Adrenal gland (tissue), 12 donors: ENCODE results near the gene KRTAP10-10. TPM values are rescaled to one million over a fixed set of nuclear protein-coding genes. Genes with fewer than 3 reads are reported as not detected.
A peak's percentile ranks its signal among the peaks of the same experiment; 100 is the strongest.

Source experiments
- DNase-seq, 7 donors: peaks; one replicate each; pipeline ENCODE4 v3.0.0-alpha.2; 2019 to 2020
- H3K27ac ChIP-seq, 5 donors: fragments of 200-600 bp; sonication (generic) in 4 of 5; 1 replicate in 3 of 5; 2 replicates in 2 of 5; pipeline versions ENCODE4 v1.5.1 to v1.8.0; 2016 to 2020; ENCODE audit warnings: mild to moderate bottlenecking in 1 of 5
- H3K27me3 ChIP-seq: fragments of 200-600 bp; 2 replicates; pipeline ENCODE4 v1.8.0; 2021
- H3K36me3 ChIP-seq, 2 donors: fragments of 200-600 bp; replicated peaks in 1 of 2; 1 replicate in 1 of 2; 2 replicates in 1 of 2; pipeline versions ENCODE4 v1.5.1 to v1.8.0; 2018 to 2022
- H3K4me1 ChIP-seq, 2 donors: fragments of 200-600 bp; replicated peaks in 1 of 2; 1 replicate in 1 of 2; 2 replicates in 1 of 2; pipeline versions ENCODE4 v1.5.1 to v1.8.0; 2018 to 2021
- H3K4me3 ChIP-seq, 4 donors: fragments of 200-600 bp; sonication (generic) in 3 of 4; one replicate each; pipeline ENCODE4 v1.5.1; 2016 to 2018
- H3K9me3 ChIP-seq, 3 donors: fragments of 200-600 bp; sonication (generic) in 1 of 3; replicated peaks in 1 of 3; 1 replicate in 2 of 3; 2 replicates in 1 of 3; pipeline versions ENCODE4 v1.5.1 to v1.8.0; 2016 to 2021
- POLR2A ChIP-seq, 2 donors: fragments of 450-650 bp; IDR thresholded peaks; one replicate each; pipeline ENCODE4 v1.6.1; 2017; ENCODE audit warnings: antibody characterized with exemption in 2 of 2, mild to moderate bottlenecking in 2 of 2, moderate library complexity in 1 of 2
- WGBS, 4 donors: extraction: QIAGEN DNeasy Blood & Tissue Kit in 2 of 4; methylation state at CpG; one replicate each; pipeline versions ENCODE4 v1.1.5 to v1.1.7; 2013 to 2017; 5-methylcytosine and 5-hydroxymethylcytosine counted together
- intact Hi-C, 2 donors: fragments of 100-400 bp; cut with DNase I; formaldehyde crosslinking; loops; one replicate each; pipeline versions ENCODE4 v1.14.1 to v1.15.0; 2022 to 2023
- polyA plus RNA-seq, 3 donors: library from polyadenylated mRNA; stranded (reverse); fragments of 200-250 nt in 2 of 3; fragments of 350-450 nt in 1 of 3; fragmentation: Illumina TruSeq in 1 of 3; extraction: RNeasy Lipid Tissue Mini Kit (QIAGEN cat#74804) in 1 of 3; gene quantifications; one replicate each; pipeline ENCODE4 v1.2.3, GENCODE V29; 2013 to 2014
- small RNA-seq, 2 donors: library from RNA; depleted of rRNA; stranded (forward); fragments of <200 nt; gene quantifications; one replicate each; pipeline ENCODE3, GENCODE V24; 2016
- total RNA-seq, 9 donors: library from RNA; depleted of rRNA in 4 of 9; stranded (reverse); fragments of >200 nt in 4 of 9; fragments of 120-200 nt in 1 of 9; fragmentation: NEBNext Ultra II Directional in 1 of 9; extraction: Animal tissue kit (Norgen Biotek cat#: 25700) in 1 of 9; gene quantifications; one replicate each; pipeline versions ENCODE4 v1.1.0 to v1.2.4, GENCODE V29; 2013 to 2023
- TF ChIP-seq, protein P1 (sequence below), 6 experiments: fragments of 450-650 bp in 4 of 6; fragments of 200-600 bp in 2 of 6; sonication (generic) in 1 of 6; IDR thresholded peaks; 1 replicate in 5 of 6; 2 replicates in 1 of 6; pipeline versions ENCODE4 v1.5.1 to v1.8.0; 2016 to 2021; ENCODE audit warnings: antibody characterized with exemption in 6 of 6, mild to moderate bottlenecking in 2 of 6, moderate library complexity in 1 of 6
- donor health status: healthy with polysubstance abuse.
- donor health status: Bipolar disorder and iron deficiency.
- donor health status: DM: yes; HTN: yes; CAD: no.
- donor health status: DM: no; HTN: no; CAD: no.
- donor health status: DM: no; HTN: no; CAD: no.
- donor health status: DM: yes; HTN: yes; CAD: no.

The KRTAP10-10 gene
- total and polyA plus RNA-seq, 12 donors = not detected

DNA sequence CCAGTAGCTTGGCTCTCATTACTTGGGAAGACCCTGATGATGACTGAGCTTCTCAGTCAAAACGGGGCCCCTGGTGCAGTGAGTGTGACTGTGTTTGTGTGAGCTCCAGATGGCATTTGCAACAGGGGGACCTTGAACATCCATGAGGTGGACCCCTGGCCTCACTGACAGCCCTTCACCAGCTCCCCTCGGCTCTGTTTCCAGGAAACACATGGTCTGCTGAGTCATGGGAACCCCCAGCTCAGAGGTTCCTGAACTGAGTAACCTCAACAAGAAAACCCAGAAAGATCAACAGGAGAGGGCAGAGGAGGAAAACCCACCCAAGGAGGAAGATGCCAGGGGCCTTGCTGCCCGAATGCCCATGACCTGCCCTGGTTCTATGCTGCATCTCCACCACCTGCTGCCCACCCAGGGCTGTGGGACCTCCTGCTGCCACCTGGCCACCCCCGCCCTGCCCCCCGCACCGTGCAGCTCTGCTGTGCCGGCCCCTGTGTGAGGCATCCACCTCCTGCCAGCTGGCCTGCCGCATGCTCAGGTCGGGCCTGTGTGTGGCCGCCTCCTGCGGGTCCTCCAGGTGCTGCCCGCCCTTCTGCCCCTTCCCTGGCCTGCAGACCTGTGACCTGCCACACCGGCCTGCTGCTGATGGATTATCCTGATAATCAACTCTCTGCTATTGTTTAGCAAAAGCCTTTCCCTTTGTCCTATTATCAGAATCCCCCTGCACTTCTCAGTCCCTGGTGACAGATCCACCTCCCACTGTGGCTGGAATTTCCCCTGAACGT, 49.0 kb downstream of the KRTAP10-10 start:
- H3K9me3 ChIP-seq = no peaks in the 10 kb centered on the region
- no peak overlapping the region for H3K4me3 ChIP-seq
- H3K36me3 ChIP-seq = no peaks in the 10 kb centered on the region
- 26 to 56% (median 38%) methylated on average over 8 to 14 of the region's 14 CpGs for WGBS, 4 donors
- TF ChIP-seq POLR2A (IDR thresholded peaks at IDR 0.05) = no peak
- TF ChIP-seq, protein P1, sequence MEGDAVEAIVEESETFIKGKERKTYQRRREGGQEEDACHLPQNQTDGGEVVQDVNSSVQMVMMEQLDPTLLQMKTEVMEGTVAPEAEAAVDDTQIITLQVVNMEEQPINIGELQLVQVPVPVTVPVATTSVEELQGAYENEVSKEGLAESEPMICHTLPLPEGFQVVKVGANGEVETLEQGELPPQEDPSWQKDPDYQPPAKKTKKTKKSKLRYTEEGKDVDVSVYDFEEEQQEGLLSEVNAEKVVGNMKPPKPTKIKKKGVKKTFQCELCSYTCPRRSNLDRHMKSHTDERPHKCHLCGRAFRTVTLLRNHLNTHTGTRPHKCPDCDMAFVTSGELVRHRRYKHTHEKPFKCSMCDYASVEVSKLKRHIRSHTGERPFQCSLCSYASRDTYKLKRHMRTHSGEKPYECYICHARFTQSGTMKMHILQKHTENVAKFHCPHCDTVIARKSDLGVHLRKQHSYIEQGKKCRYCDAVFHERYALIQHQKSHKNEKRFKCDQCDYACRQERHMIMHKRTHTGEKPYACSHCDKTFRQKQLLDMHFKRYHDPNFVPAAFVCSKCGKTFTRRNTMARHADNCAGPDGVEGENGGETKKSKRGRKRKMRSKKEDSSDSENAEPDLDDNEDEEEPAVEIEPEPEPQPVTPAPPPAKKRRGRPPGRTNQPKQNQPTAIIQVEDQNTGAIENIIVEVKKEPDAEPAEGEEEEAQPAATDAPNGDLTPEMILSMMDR (IDR thresholded peaks at IDR 0.05) = no peak
- no peaks in the 10 kb centered on the region for H3K27me3 ChIP-seq
- no peak for DNase-seq
- intact Hi-C loops = no loop called here
- H3K4me1 ChIP-seq = no peaks in the 10 kb centered on the region
- no peak overlapping the region for H3K27ac ChIP-seq

DNA sequence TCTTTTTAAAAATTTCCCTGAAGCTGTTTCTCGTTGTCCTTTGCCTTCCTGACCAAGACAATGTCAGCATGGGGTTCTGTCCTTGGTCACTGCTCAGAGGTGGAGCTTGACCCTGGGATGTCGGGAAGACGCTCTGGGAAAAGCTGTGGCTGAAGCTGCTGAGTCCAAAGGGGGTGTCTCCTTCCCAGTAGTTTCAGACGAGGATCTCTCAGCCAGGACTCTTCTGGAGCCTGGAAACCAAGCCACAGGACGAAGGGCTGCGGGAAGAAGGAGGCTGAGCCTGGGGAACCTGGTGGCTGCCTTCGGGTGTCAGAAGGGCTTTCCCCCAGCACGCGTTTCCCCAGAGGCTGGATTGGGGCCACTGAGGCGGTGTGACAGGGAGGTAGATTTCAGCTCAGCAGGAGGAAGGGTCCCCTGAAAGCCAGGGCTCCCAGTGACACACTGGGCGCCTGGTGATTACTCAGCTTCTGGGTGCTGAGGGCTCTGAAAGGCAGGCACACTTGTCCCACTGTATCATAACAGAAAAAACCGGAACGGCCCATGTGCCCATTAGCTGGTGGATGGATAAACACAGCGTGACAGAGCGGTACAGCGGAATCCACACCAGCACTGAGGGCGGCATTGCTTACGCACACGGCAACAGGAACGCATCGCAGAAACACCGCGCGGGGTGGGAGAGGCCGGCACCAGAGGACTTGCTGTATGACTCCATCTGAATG, 49.8 kb downstream of the KRTAP10-10 start:
- 65 to 70% (median 68%) methylated on average over 21 to 25 of the region's 25 CpGs for WGBS, 4 donors
- Histone ChIP-seq H3K27ac (no peak overlapping the region), H3K4me1 (no peaks in the 10 kb centered on the region), H3K9me3 (no peaks in the 10 kb centered on the region), H3K36me3 (no peaks in the 10 kb centered on the region), H3K4me3 (no peak overlapping the region), H3K27me3 (no peaks in the 10 kb centered on the region)
- TF ChIP-seq POLR2A (IDR thresholded peaks at IDR 0.05) = no peak
- TF ChIP-seq, protein P1 (IDR thresholded peaks at IDR 0.05) = no peak
- DNase-seq = peak in 1 of 7 donors; percentile 9
- intact Hi-C loops = no loop called here

DNA sequence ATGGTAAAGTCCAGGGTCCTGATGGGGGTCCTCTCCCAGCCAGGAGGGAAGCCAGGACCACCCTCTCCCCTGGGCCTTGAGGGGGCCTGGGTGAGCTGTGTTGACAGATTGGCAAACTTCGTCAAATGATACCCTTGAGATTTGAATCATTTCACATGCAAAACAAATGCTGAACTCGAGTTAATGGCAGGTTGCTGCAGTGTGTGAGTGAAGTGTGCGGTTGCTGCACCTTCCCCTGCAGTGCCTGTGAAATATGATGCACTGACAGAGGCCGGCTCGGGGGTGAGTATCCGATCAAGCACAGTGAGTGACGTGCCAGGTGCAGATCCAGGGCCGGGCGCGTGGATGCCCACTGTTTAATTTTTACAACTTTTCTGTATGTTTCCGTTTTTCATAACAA, 50.5 kb downstream of the KRTAP10-10 start:
- Histone ChIP-seq H3K4me1 (no peaks in the 10 kb centered on the region), H3K27ac (no peak overlapping the region), H3K27me3 (no peaks in the 10 kb centered on the region), H3K36me3 (no peaks in the 10 kb centered on the region), H3K4me3 (no peak overlapping the region), H3K9me3 (no peaks in the 10 kb centered on the region)
- DNase-seq = peak in 1 of 7 donors; percentile 17
- intact Hi-C loops = no loop called here
- TF ChIP-seq, protein P1 (IDR thresholded peaks at IDR 0.05) = no peak
- no peak for TF ChIP-seq POLR2A (IDR thresholded peaks at IDR 0.05)
- 43 to 52% (median 49%) methylated on average over 11 of the region's 11 CpGs for WGBS, 4 donors

Small RNAs within 50 kb of the gene (small RNA-seq; reads per million reads assigned to genes)
- 0 reads per million in 2 donors for gene KRTAP12-6P

Other genes with a start within 250 kb of the KRTAP10-10 start
- gene LRRC3, start 181.8 kb upstream of the KRTAP10-10 start, total RNA-seq = 1 to 10 TPM in 7 of 9 donors, under 1 TPM in 2; 0.67 to 3.2 (median 2.3) TPM
- 1 to 10 TPM in 2 of 3 donors, under 1 TPM in 1; 0.97 to 1.9 (median 1.0) TPM for gene LRRC3, start 181.8 kb upstream of the KRTAP10-10 start, polyA plus RNA-seq
- not detected for gene KRTAP10-1, start 97.2 kb upstream of the KRTAP10-10 start, total RNA-seq
- gene KRTAP10-1, start 97.2 kb upstream of the KRTAP10-10 start, polyA plus RNA-seq = not detected
- gene KRTAP10-2, start 85.9 kb upstream of the KRTAP10-10 start, total RNA-seq = not detected
- not detected for gene KRTAP10-2, start 85.9 kb upstream of the KRTAP10-10 start, polyA plus RNA-seq
- gene KRTAP10-3, start 78.6 kb upstream of the KRTAP10-10 start, total RNA-seq = not detected
- gene KRTAP10-3, start 78.6 kb upstream of the KRTAP10-10 start, polyA plus RNA-seq = not detected
- gene KRTAP10-4, start 63.6 kb upstream of the KRTAP10-10 start, total RNA-seq = not detected
- gene KRTAP10-4, start 63.6 kb upstream of the KRTAP10-10 start, polyA plus RNA-seq = not detected
- not detected for gene KRTAP10-5, start 56.8 kb upstream of the KRTAP10-10 start, total RNA-seq
- gene KRTAP10-5, start 56.8 kb upstream of the KRTAP10-10 start, polyA plus RNA-seq = not detected
- gene KRTAP10-6, start 44.9 kb upstream of the KRTAP10-10 start, total RNA-seq = not detected
- not detected for gene KRTAP10-6, start 44.9 kb upstream of the KRTAP10-10 start, polyA plus RNA-seq
- not detected for gene KRTAP10-7, start 36.8 kb upstream of the KRTAP10-10 start, total RNA-seq
- gene KRTAP10-7, start 36.8 kb upstream of the KRTAP10-10 start, polyA plus RNA-seq = not detected
- gene KRTAP10-8, start 25.3 kb upstream of the KRTAP10-10 start, total RNA-seq = not detected
- gene KRTAP10-8, start 25.3 kb upstream of the KRTAP10-10 start, polyA plus RNA-seq = not detected
- gene KRTAP10-9, start 10.3 kb upstream of the KRTAP10-10 start, total RNA-seq = not detected
- not detected for gene KRTAP10-9, start 10.3 kb upstream of the KRTAP10-10 start, polyA plus RNA-seq
- gene KRTAP10-11, start 9.1 kb downstream of the KRTAP10-10 start, total RNA-seq = not detected
- gene KRTAP10-11, start 9.1 kb downstream of the KRTAP10-10 start, polyA plus RNA-seq = not detected
- not detected for gene KRTAP12-4, start 17.3 kb downstream of the KRTAP10-10 start, total RNA-seq
- not detected for gene KRTAP12-4, start 17.3 kb downstream of the KRTAP10-10 start, polyA plus RNA-seq
- not detected for gene KRTAP12-3, start 20.6 kb downstream of the KRTAP10-10 start, total RNA-seq
- gene KRTAP12-3, start 20.6 kb downstream of the KRTAP10-10 start, polyA plus RNA-seq = not detected
- gene KRTAP12-2, start 29.6 kb downstream of the KRTAP10-10 start, total RNA-seq = not detected
- not detected for gene KRTAP12-2, start 29.6 kb downstream of the KRTAP10-10 start, polyA plus RNA-seq
- not detected for gene KRTAP12-1, start 44.8 kb downstream of the KRTAP10-10 start, total RNA-seq
- not detected for gene KRTAP12-1, start 44.8 kb downstream of the KRTAP10-10 start, polyA plus RNA-seq
- not detected for gene KRTAP10-12, start 59.8 kb downstream of the KRTAP10-10 start, total RNA-seq
- not detected for gene KRTAP10-12, start 59.8 kb downstream of the KRTAP10-10 start, polyA plus RNA-seq
- gene TSPEAR, start 74.2 kb downstream of the KRTAP10-10 start, total RNA-seq = not detected
- gene TSPEAR, start 74.2 kb downstream of the KRTAP10-10 start, polyA plus RNA-seq = not detected
- gene UBE2G2, start 164.5 kb downstream of the KRTAP10-10 start, total RNA-seq = 10 to 100 TPM; 50.8 to 99.9 (median 74.0) TPM
- gene UBE2G2, start 164.5 kb downstream of the KRTAP10-10 start, polyA plus RNA-seq = 10 to 100 TPM; 44.8 to 72.8 (median 63.7) TPM
- 10 to 100 TPM; 61.1 to 92.3 (median 79.4) TPM for gene SUMO3, start 180.7 kb downstream of the KRTAP10-10 start, total RNA-seq
- gene SUMO3, start 180.7 kb downstream of the KRTAP10-10 start, polyA plus RNA-seq = 10 to 100 TPM; 21.1 to 70.6 (median 36.4) TPM
- 100 to 1,000 TPM; 114 to 467 (median 222) TPM for gene PTTG1IP, start 236.3 kb downstream of the KRTAP10-10 start, total RNA-seq
- 100 to 1,000 TPM; 110 to 138 (median 118) TPM for gene PTTG1IP, start 236.3 kb downstream of the KRTAP10-10 start, polyA plus RNA-seq